NCI-H526 treated with DMSO at 0.1 percent for 48 hours (cell line): ENCODE results near the gene KDM4B.

Experiments
- DNase-seq: peaks from one replicate; lab custom pipeline; 2025; lab: John Stamatoyannopoulos, UW

Gene KDM4B

DNA sequence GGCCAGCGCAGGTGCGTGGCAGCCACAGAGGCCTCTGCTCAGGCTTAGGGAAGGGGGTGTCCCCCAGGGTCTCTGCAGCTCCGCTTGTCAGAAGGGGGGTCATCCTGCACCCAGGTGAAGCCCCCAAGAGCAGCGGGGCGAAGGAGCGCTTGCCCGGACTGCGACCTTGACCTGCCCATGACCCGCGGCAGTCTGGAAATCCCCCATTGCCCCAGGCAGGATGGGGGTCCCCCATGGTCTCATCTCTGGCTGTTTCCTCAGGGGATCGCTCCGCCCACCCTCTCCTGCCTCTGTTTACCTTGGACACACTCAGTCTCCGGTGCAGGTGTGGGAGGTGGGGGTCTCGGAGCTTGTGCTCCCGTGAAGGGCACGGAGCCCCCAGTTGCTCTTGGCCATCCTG lies 82.7 kb downstream of the KDM4B start:
- DNase-seq: no peak

DNA sequence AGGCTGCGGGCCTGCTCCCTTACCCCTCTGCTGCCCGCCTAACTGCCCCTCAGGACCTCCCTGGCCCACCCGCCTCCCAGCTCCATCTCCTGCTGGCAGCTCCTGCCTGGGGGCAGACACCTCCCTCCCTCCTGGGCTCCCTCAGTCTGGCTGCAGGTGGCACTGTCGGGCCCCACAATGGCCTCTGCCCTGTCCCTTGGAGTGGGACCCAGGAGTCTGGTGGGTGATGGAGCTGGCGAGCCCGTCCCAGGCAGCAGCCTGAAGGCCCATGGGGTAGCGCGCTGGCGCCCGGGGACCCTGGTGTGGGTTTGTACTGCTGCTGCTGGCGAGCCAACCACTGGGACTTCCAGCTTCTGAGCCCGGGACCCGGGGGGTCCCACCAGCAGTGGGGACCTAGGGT lies 83.6 kb downstream of the KDM4B start:
- DNase-seq: no peak

DNA sequence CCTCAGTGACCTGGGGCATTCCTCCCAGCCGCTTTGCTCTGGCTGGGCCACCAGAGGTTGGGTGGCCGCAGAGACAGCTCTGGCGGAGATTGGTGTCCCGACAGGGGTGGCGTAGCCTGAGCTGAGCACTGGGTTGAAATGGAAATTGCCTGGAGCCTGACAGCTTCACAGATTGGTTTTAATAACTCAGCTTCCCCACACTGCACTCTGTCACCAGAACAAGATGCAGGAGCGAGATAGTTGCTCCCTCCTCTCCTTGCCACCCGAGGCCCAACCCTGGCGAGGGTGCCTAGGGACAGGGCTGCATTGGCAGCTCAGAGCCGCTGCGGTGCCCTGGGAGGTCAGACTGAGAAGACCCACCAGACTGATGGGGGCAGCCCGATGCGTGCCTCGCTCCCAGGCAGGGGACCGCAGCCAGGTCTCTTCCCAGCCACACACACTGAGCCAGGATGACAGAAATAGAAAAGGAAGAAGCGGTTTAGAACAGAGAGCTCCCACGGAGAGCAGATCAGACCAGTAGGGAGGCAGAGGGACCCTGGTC lies 84.1 kb downstream of the KDM4B start:
- DNase-seq: no peak

DNA sequence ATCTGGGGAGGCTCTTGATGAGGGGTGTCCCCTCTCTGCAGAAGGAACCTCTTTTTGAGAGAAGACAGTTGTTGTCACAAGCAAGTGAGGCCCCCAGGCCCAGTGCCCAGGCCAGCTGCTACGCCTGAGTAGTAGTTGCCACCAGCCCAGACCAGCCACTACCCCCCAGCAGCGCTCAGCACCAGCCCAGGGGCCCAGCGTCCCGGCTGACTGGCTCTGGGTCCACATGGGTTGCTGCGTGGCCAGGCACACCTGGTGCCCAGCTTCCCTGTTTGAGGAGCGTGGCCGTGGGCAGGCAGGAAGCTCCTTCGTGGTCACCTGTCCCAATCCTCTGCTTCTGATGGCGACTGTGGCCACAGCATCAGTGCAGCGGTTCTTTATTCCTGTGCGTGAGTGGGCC lies 84.7 kb downstream of the KDM4B start:
- DNase-seq: no peak

DNA sequence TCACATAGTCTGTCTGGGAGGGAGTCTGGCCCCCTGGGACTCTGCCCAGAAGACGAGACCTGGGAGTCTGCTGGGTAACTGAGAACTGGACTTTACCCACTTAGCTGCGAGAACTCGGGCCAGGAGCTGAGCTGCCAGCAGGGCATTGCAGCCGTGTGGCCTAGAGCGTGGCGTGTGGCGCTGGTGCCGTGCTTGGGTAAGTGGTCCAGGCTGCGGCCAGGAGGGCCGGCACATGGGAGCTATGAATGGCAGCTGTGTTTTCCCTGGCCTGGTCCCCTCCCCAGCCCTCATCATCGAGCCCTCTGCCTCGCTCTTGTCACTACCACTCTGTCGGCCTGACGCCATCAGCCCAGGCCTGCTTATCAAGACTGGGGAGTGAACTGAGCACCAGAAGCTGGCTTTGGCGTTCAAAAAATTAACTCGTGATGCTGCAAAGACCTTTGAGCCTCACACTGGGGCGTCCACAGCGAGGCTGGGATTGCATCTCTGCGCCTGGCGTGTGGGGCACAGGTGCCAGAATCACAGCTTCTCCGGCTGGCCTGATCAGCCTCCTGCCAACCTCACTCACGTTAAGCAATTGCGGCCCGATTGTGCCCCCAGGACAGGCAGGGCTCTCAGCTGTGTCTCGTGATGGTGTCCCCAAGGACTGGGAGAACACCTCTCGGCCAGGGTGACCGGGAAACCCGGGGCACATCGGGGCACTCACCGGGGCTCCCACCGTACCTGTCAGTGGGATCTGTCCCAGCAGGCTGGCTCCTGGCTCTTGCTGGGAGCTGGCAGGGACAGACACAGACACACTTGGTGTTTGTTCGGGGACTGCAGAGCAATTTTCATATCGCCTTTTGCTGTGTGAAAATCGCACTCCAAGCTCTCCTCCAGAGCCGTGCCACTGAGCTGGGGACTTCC lies 85.9 kb downstream of the KDM4B start:
- DNase-seq: no peak

DNA sequence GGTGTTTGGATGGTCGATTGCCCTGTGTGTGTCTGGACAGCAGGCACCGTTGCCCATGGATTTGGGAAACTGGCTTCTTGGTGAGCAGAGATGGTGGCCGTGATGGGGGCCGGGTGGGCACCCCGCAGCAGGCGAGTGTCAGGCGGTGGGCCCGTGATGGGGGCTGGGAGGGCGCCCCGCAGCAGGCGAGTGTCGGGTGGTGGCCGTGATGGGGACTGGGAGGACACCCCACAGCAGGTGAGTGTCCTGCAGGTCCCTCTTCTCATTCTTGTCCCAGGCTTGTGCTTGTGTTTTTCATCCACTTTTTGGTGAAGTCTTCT lies 86.5 kb downstream of the KDM4B start:
- DNase-seq: no peak

DNA sequence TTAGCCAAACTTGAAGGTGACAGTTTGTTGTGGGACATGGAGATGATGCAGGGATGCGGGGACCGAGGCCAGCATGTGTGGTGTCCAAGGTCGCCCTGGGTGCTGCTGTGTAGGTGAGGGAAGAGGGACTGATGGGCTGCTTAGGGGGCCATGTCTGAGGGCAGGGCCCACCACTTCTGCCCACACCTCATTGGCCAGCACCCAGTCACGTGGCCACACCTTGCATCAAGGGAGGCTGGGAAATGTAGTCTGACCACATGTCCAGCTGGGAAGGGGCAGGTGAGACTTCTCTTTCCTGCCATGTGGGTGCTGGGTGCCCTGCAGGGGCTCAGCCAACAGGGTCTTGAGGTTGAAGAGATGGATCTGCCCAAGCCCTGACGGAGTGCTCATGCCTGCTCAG lies 88.9 kb downstream of the KDM4B start:
- DNase-seq: no peak

DNA sequence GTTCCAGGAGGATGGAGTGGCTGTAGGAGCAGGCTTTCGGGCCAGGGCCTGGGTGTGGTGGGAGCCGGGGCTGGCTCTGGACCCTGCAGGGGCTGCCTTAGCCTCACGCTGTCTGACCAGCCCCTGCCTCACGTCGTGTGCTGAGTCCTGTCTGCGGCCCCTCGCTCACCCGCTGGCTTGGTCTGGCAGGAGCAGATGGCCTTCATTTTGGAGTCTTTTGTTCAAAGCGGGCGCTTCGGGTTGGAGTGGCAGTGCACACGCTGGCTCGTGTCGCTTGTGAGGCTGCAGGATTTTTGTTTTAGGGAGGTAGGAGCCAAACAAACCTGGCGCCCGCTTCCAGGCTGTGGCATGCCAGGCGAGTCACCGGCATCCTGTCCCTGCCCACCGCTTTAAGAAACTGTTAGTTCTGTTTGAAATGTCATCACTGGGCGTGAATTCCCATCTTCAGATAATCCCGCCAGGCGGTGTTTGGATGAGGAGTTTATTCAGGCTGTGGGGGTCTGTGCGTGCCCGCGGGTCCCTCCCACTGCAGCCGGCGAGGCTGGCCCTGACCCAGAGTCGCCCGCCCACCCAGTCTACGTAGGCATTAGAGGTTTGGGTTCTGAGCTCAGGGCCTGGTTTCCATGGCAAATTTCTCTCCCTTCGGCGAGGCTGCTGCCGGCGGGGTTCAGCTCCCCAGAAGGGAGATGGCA lies 89.8 kb downstream of the KDM4B start:
- DNase-seq: no peak

DNA sequence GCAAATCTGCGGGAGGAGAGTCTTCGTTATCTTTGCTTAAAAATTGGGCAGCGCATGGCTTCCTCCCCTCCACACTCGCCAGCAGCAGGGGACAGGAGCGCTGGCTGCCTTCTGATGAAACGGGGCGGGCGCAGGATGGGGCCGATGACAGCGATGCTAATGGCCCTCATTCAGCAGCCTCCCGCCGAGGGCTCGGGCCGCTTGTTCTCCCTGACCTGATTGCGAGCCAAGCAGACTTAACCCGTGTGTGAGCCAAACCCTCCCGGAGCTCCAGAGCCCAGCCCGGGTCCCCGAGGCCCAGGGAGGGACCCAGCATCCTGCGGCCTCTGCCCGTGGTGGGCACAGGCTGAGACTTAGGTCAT lies 90.3 kb downstream of the KDM4B start:
- DNase-seq: no peak

DNA sequence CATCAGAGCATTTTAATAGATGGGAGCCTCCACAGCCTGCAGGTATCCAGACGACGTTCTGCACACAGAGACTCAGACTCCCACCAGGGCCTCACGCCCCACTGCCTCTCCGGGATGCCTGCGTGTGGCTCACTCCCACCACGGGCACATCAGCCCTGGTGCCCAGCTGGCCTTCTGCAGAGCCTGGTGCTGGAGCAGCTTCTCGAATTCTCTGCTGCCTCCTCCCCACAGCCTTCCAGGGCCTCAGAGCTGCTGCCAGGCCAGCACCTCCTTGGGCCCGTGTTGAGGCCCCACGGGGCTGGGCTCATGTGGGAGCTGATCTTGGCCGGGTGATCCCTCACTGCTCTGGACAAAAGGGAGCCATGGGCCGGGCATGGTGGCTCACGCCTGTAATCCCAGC lies 90.9 kb downstream of the KDM4B start:
- DNase-seq: no peak

DNA sequence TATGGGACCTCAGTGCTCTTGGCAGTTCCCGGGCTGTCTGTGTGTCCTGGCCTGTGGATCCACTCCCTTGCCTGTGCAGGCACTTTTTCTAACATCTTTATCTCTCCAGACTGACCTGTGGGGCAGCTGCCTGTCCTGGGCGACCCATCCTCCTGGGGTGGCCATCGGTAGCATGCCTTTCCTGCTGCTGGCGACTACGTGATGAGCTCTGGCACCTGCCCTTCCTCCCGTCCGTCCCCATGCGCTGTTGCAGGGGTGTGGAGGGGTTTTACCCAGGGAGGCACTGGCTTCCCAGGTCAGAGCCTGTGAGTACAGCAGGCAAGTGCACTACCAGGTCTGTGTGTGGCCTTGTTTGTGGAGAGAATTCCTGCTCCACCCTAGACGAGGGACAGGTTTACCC lies 93.3 kb downstream of the KDM4B start:
- no peak for DNase-seq

DNA sequence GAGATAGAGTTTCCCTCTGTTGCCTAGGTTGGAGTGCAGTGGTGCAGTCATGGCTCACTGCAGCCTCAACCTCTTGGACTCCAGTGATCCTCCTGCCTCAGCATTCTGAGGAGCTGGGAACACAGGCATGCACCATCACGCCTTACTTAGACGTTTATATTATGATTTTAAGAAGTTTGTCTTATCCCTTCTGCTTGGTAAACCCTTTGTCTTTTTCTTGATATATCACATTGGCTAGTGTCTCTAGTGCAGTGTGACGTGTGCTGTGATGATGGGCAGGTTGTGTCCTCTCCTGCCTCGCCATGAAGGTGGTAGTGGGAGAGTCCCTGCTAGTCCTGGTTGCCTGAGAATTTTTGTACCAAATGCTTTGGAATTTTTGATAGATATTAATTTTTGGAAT lies 93.9 kb downstream of the KDM4B start:
- DNase-seq: no peak

DNA sequence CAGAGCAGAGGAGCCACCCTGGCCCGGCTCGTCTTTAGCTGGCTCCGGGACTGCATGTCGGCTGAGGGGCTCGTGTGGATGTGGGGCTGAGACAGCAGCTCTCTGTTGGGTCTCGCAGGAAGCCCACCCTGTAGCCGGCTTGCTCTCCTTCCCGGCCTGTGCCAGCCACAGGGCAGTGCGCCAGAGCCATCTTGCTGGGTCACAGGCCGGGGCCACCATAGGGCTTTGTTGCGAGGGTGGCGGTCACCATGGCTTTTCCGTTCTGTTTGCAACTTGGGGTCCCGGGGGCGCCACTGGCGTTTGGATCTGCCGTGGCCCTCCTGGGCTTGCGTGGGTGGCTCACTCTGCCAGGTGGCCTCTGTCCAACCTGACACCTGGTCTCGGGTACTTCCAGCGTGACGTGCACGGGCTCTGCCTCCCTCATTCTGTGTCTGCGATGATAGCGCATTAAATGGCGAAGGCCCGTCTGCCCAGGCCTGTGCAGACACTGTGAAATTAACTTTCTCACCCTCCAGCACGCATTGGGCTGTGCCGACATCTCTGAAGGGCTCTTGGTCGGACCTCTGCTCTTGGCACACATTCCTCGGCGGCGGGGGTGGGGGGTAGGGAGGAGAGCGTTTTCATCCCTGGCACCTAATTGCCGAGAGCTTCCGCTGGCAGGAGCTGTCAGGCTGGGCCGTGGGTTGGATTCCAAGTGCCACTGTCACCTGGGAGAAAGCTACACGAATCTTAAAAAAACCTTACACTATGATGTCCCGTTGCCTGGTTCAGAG lies 95.1 kb downstream of the KDM4B start:
- DNase-seq: no peak

DNA sequence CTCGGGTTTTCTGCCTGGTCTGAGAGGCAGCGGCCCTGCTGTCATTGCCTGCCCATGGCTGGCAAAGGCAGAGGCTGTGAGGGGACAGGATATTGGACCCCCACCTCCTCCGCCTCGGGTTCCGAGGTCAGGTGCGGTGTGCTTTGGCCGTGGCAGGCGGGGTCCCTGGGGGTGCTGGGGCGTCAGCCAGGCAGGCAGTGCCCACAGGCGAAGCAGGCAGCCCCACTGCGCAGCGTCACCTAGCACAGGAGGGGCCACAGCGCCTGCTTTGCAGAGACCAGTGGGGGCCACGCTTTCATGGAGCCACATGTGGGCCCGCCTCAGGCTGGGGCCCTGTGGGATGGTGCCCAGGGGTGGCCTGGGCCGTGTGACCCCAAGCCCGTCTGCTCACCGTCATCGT lies 96.0 kb downstream of the KDM4B start:
- no peak for DNase-seq

DNA sequence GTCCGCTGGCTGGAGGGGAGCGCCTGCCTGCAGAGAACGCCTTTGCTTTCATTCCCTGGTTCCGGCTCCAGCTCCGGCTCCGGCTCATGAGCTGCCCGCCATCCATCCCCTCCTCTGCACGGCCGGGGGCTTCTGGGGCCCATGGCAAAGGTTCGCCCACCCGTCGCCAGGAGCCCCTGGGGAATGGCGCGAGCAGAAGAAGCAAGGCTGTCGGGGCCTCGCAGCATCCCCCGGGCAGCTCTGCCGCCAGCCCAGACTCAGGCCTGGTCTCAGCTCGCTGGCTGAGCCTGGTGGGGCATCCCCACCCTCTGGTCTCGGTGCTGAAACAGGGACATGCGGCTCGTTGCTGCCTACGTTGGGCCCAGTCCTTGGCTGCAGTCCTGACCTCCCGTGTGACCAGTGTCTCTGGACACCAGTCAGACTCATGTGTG lies 96.8 kb downstream of the KDM4B start:
- no peak for DNase-seq

DNA sequence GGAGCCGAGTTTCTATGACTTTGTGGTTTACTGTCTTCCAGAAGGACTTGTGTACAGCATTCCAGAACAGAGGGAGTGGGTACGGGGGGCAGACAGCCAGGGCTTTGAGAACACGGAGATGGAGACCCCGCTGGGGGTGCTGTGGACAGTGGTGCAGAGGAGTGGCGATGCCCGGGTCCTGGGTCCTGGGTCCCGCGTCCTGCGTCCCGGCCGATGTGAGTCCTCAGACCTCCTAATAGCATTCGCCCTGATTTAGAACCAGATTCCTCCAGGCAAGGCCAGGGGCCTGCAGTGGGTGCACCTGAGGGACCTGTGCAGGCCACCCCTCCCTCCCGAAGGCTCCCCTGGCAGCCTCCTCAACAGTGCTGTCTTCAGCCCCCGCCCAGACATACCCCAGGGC lies 97.9 kb downstream of the KDM4B start:
- no peak for DNase-seq

DNA sequence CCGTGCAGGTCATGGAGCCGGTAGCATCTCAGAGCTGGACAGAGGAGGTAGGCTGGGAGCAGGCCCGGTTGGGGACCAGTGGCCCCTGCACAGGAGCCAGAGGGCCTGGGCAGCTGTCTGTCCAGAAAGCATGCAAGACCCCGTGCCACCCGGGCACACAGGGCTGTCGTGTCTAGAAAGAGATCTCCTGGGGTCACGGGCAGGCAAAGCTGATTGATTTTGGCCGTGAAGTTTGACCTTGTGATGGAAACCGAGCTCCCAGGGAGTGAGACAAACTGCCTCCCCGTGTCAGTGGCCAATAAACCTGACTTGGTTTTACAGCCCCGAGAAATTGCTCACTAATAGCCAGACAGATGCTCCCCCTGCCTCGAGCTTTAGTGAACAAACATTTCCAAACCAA lies 98.8 kb downstream of the KDM4B start:
- no peak for DNase-seq

DNA sequence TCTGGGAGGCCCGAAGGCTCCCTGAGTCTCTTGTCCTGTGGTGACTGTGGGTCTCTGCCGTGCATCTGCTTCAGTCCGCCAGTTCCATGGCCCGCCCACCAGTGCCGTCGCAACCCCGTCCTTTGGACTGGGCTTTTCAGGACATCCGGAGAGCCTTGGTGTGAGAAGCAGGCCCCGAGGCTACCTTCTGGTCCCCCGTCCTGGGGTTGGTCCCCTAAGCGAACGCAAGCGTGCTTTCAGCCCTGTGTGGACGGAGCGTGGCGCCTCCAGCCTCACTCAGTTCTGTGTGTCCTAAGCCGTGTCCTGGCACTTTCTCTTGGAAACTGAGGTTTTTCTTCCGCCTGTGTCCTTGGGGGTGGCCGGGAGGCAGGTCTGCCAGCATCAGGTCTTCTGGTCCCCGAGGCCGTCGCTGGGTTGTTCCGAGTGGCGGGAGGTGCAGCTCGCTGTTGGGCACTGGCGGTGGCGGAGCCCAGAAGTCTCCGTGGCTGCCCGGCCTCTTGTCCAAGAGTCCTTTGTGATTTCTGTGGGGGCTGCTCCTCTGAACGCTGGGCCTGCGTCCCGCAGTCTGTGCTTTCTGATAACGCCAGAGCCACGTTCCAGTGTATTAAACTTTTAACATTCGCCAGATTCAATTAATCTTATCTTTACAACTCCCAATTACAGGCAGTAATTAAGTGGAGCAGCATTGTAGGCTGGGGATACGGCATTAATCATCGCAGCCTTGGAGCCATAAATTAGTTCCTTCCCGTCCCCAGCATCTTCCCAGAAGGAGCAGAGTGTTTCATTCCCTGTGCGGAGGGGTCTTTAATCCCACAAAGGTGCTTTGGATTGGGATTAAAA lies 99.5 kb downstream of the KDM4B start:
- no peak for DNase-seq

DNA sequence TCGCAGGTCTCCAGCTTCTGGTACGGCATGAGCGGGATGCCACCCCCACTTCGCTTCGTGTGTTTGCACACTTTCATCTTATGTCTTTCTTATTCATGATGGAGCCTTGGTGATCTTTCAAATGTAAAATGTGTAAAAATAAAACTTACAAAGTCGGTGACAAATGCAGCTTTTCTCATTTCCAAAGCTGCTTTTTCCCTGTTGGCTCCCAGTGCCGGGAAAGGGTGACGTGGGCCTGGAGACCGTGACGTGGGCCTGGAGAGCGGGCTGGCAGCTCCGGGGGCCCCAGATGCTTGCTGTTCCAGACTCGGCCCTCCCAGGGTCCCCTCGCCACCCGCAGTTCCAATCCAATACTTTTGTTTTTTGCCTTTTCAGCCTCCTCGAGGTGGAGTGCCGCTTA lies 101.4 kb downstream of the KDM4B start:
- no peak for DNase-seq

DNA sequence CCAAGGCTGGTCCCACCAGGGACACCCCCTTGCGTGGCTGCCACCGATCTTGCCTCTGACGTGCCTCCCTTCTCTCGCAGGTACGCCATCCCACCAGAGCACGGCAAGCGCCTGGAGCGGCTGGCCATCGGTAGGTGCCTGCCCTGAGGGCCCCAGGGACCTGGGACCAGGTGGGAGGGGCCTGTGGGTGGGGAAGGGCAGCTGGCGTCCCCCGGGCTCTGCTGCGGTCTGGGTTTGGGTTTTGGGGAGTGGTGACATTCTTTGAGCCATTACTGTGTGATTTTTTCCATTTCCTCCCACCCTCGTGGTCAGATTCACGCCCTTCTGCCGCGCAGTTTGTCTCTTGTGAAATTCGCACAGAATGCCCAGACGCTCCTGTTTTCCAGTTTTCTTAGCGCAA lies 102.0 kb downstream of the KDM4B start:
- DNase-seq: no peak

DNA sequence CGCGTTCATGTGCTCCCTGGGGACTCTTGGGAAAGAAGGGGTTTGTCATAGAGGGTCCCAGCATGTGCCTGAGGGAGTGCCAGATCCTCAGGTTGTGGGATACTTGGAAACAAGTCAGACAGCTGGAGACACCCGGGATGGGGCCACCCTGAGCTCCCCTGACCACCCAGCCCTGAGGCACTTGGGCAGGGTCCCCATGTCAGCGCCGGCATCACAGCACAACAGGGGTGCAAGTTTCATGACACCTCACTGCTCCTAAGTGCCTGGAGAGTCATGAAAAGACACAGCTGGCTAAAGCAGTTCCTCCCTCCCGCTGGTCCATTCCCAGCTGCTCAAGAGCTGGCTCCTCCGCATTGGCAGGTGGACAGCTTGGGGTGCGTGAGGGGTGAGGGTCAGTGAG lies 102.7 kb downstream of the KDM4B start:
- no peak for DNase-seq

DNA sequence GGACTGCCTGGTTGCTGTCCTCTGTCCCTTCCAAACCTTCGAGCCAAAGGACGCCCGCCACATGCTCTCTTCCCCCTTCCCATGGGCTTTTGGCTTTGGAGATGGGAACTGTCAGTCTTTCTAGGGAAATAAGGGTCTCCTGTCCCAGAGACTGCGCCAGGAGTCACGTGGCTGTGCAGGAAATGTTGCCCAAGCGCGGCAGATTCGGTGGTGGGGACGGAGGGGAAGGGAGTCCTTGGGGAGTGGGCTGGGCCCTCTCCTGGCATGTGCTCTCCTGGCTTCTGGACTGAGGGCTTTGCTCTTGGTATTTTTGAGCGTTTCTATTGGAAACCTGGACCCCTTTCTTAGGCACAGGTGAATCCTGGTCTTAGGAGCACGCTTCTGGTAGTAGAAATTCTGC lies 103.2 kb downstream of the KDM4B start:
- DNase-seq: no peak
